Measurements from ENCODE around the gene ZNF677.

DNA sequence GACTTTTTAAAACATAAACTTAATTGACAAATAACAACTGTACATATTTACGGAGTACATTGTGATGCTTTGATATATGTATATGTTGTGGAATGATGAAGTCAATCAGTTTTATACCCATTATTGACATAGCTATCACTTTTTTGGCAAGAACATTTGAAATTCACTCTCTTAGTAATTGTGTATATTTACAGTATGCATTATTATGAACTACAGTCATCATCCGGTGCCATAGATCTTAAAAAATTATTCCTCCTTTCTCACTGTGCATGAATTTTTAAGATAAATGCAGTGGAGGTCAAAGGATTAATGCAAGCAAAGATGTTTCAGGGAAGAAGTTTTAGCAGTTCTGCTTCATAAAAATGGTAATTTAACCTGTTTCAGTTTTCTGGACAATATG lies 20.8 kb upstream of the ZNF677 start:
- TF ChIP-seq, protein P1, sequence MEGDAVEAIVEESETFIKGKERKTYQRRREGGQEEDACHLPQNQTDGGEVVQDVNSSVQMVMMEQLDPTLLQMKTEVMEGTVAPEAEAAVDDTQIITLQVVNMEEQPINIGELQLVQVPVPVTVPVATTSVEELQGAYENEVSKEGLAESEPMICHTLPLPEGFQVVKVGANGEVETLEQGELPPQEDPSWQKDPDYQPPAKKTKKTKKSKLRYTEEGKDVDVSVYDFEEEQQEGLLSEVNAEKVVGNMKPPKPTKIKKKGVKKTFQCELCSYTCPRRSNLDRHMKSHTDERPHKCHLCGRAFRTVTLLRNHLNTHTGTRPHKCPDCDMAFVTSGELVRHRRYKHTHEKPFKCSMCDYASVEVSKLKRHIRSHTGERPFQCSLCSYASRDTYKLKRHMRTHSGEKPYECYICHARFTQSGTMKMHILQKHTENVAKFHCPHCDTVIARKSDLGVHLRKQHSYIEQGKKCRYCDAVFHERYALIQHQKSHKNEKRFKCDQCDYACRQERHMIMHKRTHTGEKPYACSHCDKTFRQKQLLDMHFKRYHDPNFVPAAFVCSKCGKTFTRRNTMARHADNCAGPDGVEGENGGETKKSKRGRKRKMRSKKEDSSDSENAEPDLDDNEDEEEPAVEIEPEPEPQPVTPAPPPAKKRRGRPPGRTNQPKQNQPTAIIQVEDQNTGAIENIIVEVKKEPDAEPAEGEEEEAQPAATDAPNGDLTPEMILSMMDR (IDR thresholded peaks at IDR 0.05; ENCODE audit: insufficient read depth, low read length): no peak
- TF ChIP-seq POLR2AphosphoS5 (IDR thresholded peaks at IDR 0.05; ENCODE audit: low read depth): no peak
